ENCODE results near the gene LHFPL5. TPM values are rescaled to one million over a fixed set of nuclear protein-coding genes. Genes with fewer than 3 reads are reported as not detected.

Gene LHFPL5
- total RNA-seq, 1 experiment from 2014 or later = 0.71 TPM

GRCh38 chr6:35831257-35832007 is 26.3 kb downstream of the LHFPL5 start:
- no TSS peak for BruUV-seq (replicated peaks)
- Histone ChIP-seq H3K4me2 (ENCODE audit: low read length) (no peak overlapping the region), H3K4me3 (replicated peaks in 1 of 2; ENCODE audit: low read depth in 1 of 2, low read length in 2 of 2) (no peak overlapping the region), H3K9ac (ENCODE audit: low read length) (no peak overlapping the region), H3K9me2 (ENCODE audit: insufficient read depth) (no peaks in the 10 kb centered on the region), H3K36me3 (ENCODE audit: control insufficient read depth in 1 of 2, insufficient read depth in 2 of 2, low read length in 2 of 2) (peaks cover 16 to 21% of the 10 kb centered on the region in 2 experiments; a peak in 2 of 4 replicates), H3K79me2 (ENCODE audit: insufficient read depth, low read length) (no peaks in the 10 kb centered on the region), H3K27me3 (ENCODE audit: insufficient read depth, low read length) (no peaks in the 10 kb centered on the region), H3K27ac (ENCODE audit: low read depth, low read length) (no peak overlapping the region), H4K20me1 (ENCODE audit: insufficient read depth) (no peaks in the 10 kb centered on the region), H3K4me1 (ENCODE audit: control insufficient read depth in 1 of 2, insufficient read depth in 2 of 2, low read length in 2 of 2) (no peaks in the 10 kb centered on the region), H3K9me3 (ENCODE audit: control insufficient read depth in 1 of 2, insufficient read depth in 1 of 2, low read depth in 1 of 2, low read length in 2 of 2) (no peaks in the 10 kb centered on the region), H2AFZ (ENCODE audit: low read depth, low read length, poor library complexity, severe bottlenecking) (no peak overlapping the region)
- ChIA-PET POLR2A (no interaction called here), CTCF (no interaction called here), RAD21 (ENCODE audit: low non-redundant PET in 1 of 2, low total read pairs in 2 of 2, uncharacterized antibody in 2 of 2, unreplicated experiment in 2 of 2) (no interaction called here)
- DNase-seq (ENCODE audit: low read depth, low spot score) (no peak), ATAC-seq (peak; percentile 25; the same call in 1 of the 2 replicates)
- intact Hi-C loops (cut with micrococcal nuclease) = no loop called here
- no peak for TF ChIP-seq ZNF274 (IDR thresholded peaks at IDR 0.05; ENCODE audit: low read depth, low read length)
- TF ChIP-seq EZH2phosphoT487 (IDR thresholded peaks at IDR 0.05; ENCODE audit: borderline replicate concordance) = no peak
- no peak for TF ChIP-seq POLR2A (IDR thresholded peaks at IDR 0.05; ENCODE audit: borderline replicate concordance, extremely low read depth, insufficient read depth, insufficient read length)
- no peak for TF ChIP-seq RAD21 (IDR thresholded peaks at IDR 0.05; ENCODE audit: low read depth)
- no peak for TF ChIP-seq EZH2 (IDR thresholded peaks at IDR 0.05)
- no peak for TF ChIP-seq JUND (IDR thresholded peaks at IDR 0.05)
- no peak for TF ChIP-seq REST (IDR thresholded peaks at IDR 0.05; ENCODE audit: low read depth)
- no peak for TF ChIP-seq SP1 (IDR thresholded peaks at IDR 0.05; ENCODE audit: low read depth)
- no peak for TF ChIP-seq ZBTB33 (IDR thresholded peaks at IDR 0.05; ENCODE audit: extremely low read depth, insufficient replicate concordance, low read length)
- TF ChIP-seq SIN3A (IDR thresholded peaks at IDR 0.05; ENCODE audit: low read depth) = no peak
- TF ChIP-seq CBX3 (IDR thresholded peaks at IDR 0.05; ENCODE audit: low read depth) = no peak
- no peak for TF ChIP-seq ZFX (IDR thresholded peaks at IDR 0.05)
- TF ChIP-seq CEBPB (IDR thresholded peaks at IDR 0.05; ENCODE audit: low read depth) = no peak
- TF ChIP-seq TCF7L2 (IDR thresholded peaks at IDR 0.05; ENCODE audit: borderline replicate concordance, extremely low read depth, insufficient read depth, insufficient read length) = no peak
- TF ChIP-seq SRF (IDR thresholded peaks at IDR 0.05; ENCODE audit: low read depth) = no peak
- no peak for TF ChIP-seq CTCF (IDR thresholded peaks at IDR 0.05 in 2 of 3, conservative IDR thresholded peaks at IDR 0.05 in 1 of 3; ENCODE audit: borderline replicate concordance in 1 of 3, insufficient read depth in 1 of 3, low read depth in 2 of 3, low read length in 2 of 3)
- no peak for TF ChIP-seq FOSL1 (IDR thresholded peaks at IDR 0.05; ENCODE audit: low read depth)
- TF ChIP-seq YY1 (IDR thresholded peaks at IDR 0.05; ENCODE audit: extremely low read depth, insufficient replicate concordance, low read depth, low read length) = no peak
